Pancreas (tissue), 10 donors: ENCODE results near the gene C12orf54. TPM values are rescaled to one million over a fixed set of nuclear protein-coding genes. Genes with fewer than 3 reads are reported as not detected.
"Not testable (repeated sequence)": the region's sequence is repeated elsewhere in the genome, so short reads cannot be mapped to it uniquely, and the experiment has no call there.

Experiments
- ATAC-seq, 4 donors: fragments of 200-7000 bp; cut with Tn5 transposase; one replicate each; pipeline versions ENCODE4 v1.8.0 to v1.9.1; 2020; ENCODE audit warnings: mild to moderate bottlenecking in 4 of 4, moderate library complexity in 4 of 4
- DNase-seq, 6 donors: peaks; one replicate each; pipeline ENCODE4 v3.0.0-alpha.2; 2020
- FAIRE-seq: peaks from 2 replicates; lab custom pipeline; 2012; peaks lifted over from hg19 to GRCh38; lab: Jason Lieb, UNC
- H3K27ac ChIP-seq, 4 donors: fragments of 200-600 bp; sonication (generic); 1 replicate in 3 of 4; 2 replicates in 1 of 4; pipeline versions ENCODE4 v1.5.0 to v1.8.0; 2020
- H3K27me3 ChIP-seq, 4 donors: fragments of 200-600 bp; one replicate each; pipeline ENCODE4 v1.8.0; 2021
- H3K36me3 ChIP-seq, 3 donors: fragments of 200-600 bp; sonication (generic) in 1 of 3; one replicate each; pipeline versions ENCODE4 v1.5.0 to v1.8.0; 2020 to 2021
- H3K4me1 ChIP-seq, 3 donors: fragments of 200-600 bp; one replicate each; pipeline ENCODE4 v1.8.0; 2021
- H3K4me3 ChIP-seq, 4 donors: fragments of 200-600 bp; sonication (generic) in 2 of 4; one replicate each; pipeline versions ENCODE4 v1.5.0 to v1.8.0; 2020 to 2021
- H3K9me3 ChIP-seq, 4 donors: fragments of 200-600 bp; one replicate each; pipeline ENCODE4 v1.8.0; 2021
- CTCF ChIP-seq, 4 donors: fragments of 200-600 bp; sonication (generic) in 3 of 4; IDR thresholded peaks; one replicate each; pipeline versions ENCODE4 v1.5.0 to v1.8.0; 2021; ENCODE audit warnings: antibody characterized with exemption in 4 of 4
- WGBS, 2 donors: extraction: QIAGEN DNeasy Blood & Tissue Kit; methylation state at CpG; one replicate each; pipeline ENCODE4 v1.1.7; 2013; 5-methylcytosine and 5-hydroxymethylcytosine counted together
- intact Hi-C, 3 donors: fragments of 100-400 bp; cut with DNase I; formaldehyde crosslinking; loops; one replicate each; pipeline versions ENCODE4 v1.11.1 to v1.14.2; 2022
- polyA plus RNA-seq, 2 donors: library from polyadenylated mRNA; stranded (reverse); fragments of 200-250 nt; gene quantifications; one replicate each; pipeline ENCODE4 v1.2.3, GENCODE V29; 2013
- total RNA-seq, 6 donors: library from RNA; stranded (reverse); fragmentation: NEBNext Ultra II Directional in 4 of 6; extraction: Animal tissue kit (Norgen Biotek cat#: 25700) in 4 of 6; gene quantifications; one replicate each; pipeline versions ENCODE4 v1.2.1 to v1.2.4, GENCODE V29; 2021 to 2023
- donor health status: healthy with polysubstance abuse.
- donor health status: DM: no; HTN: no; CAD: no; lungs with moderate emphysema.
- donor health status: DM: no; HTN: no; CAD: no.
- donor health status: control.
- donor health status: control.
- donor health status: Bipolar disorder and iron deficiency.
- donor health status: DM: yes; HTN: yes; CAD: no.
- donor health status: DM: no; HTN: no; CAD: no.
- donor health status: DM: no; HTN: no; CAD: no.
- donor health status: DM: yes; HTN: yes; CAD: no.

Gene C12orf54
- total and polyA plus RNA-seq, 8 donors: 0.61 to 0.77 TPM; not detected in 6

- 41 to 42% methylated on average over 4 of the region's 4 CpGs for WGBS, 2 donors
- Histone ChIP-seq H3K4me1 (no peaks in the 10 kb centered on the region), H3K4me3 (no peak overlapping the region), H3K36me3 (no peaks in the 10 kb centered on the region), H3K27ac (no peak overlapping the region), H3K27me3 (no peaks in the 10 kb centered on the region), H3K9me3 (no peaks in the 10 kb centered on the region)
- intact Hi-C loops: no loop called here
- FAIRE-seq: no peak
- no peak for ATAC-seq
- DNase-seq: no peak
- no peak for TF ChIP-seq CTCF (IDR thresholded peaks at IDR 0.05)
Observed at GRCh38 chr12:48446161-48446776, 36.0 kb upstream of the C12orf54 start.

- Histone ChIP-seq H3K9me3 (no peaks in the 10 kb centered on the region), H3K36me3 (no peaks in the 10 kb centered on the region), H3K27ac (no peak overlapping the region), H3K4me1 (no peaks in the 10 kb centered on the region), H3K27me3 (no peaks in the 10 kb centered on the region), H3K4me3 (no peak overlapping the region)
- FAIRE-seq (no peak), DNase-seq (no peak), ATAC-seq (no peak)
- intact Hi-C loops: no loop called here
- no peak for TF ChIP-seq CTCF (IDR thresholded peaks at IDR 0.05)
- 67 to 76% methylated on average over 1 of the region's 1 CpG for WGBS, 2 donors
Observed at GRCh38 chr12:48447755-48448154, 34.5 kb upstream of the C12orf54 start.

- 54 to 69% methylated on average over 1 of the region's 1 CpG for WGBS, 2 donors
Observed at GRCh38 chr12:48451372-48451771, 30.9 kb upstream of the C12orf54 start.

GRCh38 chr12:48452961-48453360 is 29.3 kb upstream of the C12orf54 start:
- intact Hi-C loops, H3K27me3 ChIP-seq, DNase-seq, H3K27ac ChIP-seq, H3K4me1 ChIP-seq, H3K9me3 ChIP-seq, H3K36me3 ChIP-seq, FAIRE-seq, ATAC-seq, H3K4me3 ChIP-seq: not testable (repeated sequence)
- 66 to 78% methylated on average over 2 of the region's 2 CpGs for WGBS, 2 donors

More at GRCh38 chr12:48451372-48451771, 30.9 kb upstream of the C12orf54 start:
- H3K4me3 ChIP-seq: no peak overlapping the region
- FAIRE-seq (no peak), ATAC-seq (no peak), DNase-seq (no peak)
- no peaks in the 10 kb centered on the region for H3K27me3 ChIP-seq
- TF ChIP-seq CTCF (IDR thresholded peaks at IDR 0.05): no peak
- no peaks in the 10 kb centered on the region for H3K4me1 ChIP-seq
- H3K36me3 ChIP-seq: no peaks in the 10 kb centered on the region
- intact Hi-C loops: no loop called here
- H3K9me3 ChIP-seq: no peaks in the 10 kb centered on the region
- H3K27ac ChIP-seq: no peak overlapping the region

GRCh38 chr12:48454667-48455066 is 27.6 kb upstream of the C12orf54 start:
- Histone ChIP-seq H3K27ac (no peak overlapping the region), H3K27me3 (no peaks in the 10 kb centered on the region), H3K4me3 (no peak overlapping the region), H3K4me1 (no peaks in the 10 kb centered on the region), H3K36me3 (no peaks in the 10 kb centered on the region), H3K9me3 (no peaks in the 10 kb centered on the region)
- DNase-seq (no peak), ATAC-seq (peak in 1 of 4 donors; percentile 45), FAIRE-seq (no peak)
- TF ChIP-seq CTCF (IDR thresholded peaks at IDR 0.05): no peak
- intact Hi-C loops: no loop called here
- 77 to 92% methylated on average over 1 of the region's 1 CpG for whole genome bisulfite sequencing, 2 donors
